ENCODE measurements around the gene ARHGDIG. TPM values are rescaled to one million over a fixed set of nuclear protein-coding genes. Genes with fewer than 3 reads are reported as not detected.

Gene ARHGDIG
- total RNA-seq, 1 experiment from 2014 or later, result 2.4 TPM

- CTCF ChIA-PET, result interaction anchor here (0.6 kb wide), 2 partner anchors 57 to 255 kb away, joined by 5 to 6 read pairs; no protein-coding TSS in a partner anchor
These were observed 7.9 kb downstream of the ARHGDIG start for GRCh38 chr16:287981-288920.

More at GRCh38 chr16:287981-288920, 7.9 kb downstream of the ARHGDIG start:
- in situ Hi-C loops (cut with HindIII; ENCODE audit: low pct_unique_long_range_greater_than_20kb, low sequenced_read_pairs) (no loop called here), intact Hi-C loops (cut with micrococcal nuclease; ENCODE audit: unreplicated experiment) (no loop called here)
- Histone ChIP-seq H3K4me3 (ENCODE audit: low read depth in 2 of 2, low read length in 2 of 2) (no peak overlapping the region), H3K4me1 (ENCODE audit: control insufficient read depth, insufficient read depth, low read length) (no peaks in the 10 kb centered on the region), H3K27ac (ENCODE audit: low read length) (no peak overlapping the region), H3K36me3 (ENCODE audit: control insufficient read depth, insufficient read depth, low read length) (no peaks in the 10 kb centered on the region), H3K27me3 (ENCODE audit: control insufficient read depth, insufficient read depth, low read length) (no peaks in the 10 kb centered on the region), H3K9me3 (ENCODE audit: control insufficient read depth, insufficient read depth, low read depth, low read length) (no peaks in the 10 kb centered on the region)
- TF ChIP-seq REST (IDR thresholded peaks at IDR 0.05; ENCODE audit: insufficient read depth in 1 of 2, low read depth in 2 of 2, low read length in 1 of 2) (no peak), SIN3A (IDR thresholded peaks at IDR 0.05; ENCODE audit: borderline replicate concordance, insufficient read depth, low read depth, low read length) (no peak), CTCF (IDR thresholded peaks at IDR 0.05) (no peak), TCF7L2 (IDR thresholded peaks at IDR 0.05; ENCODE audit: low read depth, low read length) (no peak), POLR2AphosphoS5 (IDR thresholded peaks at IDR 0.05; ENCODE audit: low read depth, low read length) (no peak)
- no peak for ATAC-seq
- BruUV-seq (replicated peaks), result no TSS peak
- POLR2A ChIA-PET, result no interaction called here
- DNase-seq (ENCODE audit: low read depth, low spot score), result no peak

All from Panc1 (cell line).